Measurements from ENCODE around the gene STK32B.

Gene STK32B

DNA sequence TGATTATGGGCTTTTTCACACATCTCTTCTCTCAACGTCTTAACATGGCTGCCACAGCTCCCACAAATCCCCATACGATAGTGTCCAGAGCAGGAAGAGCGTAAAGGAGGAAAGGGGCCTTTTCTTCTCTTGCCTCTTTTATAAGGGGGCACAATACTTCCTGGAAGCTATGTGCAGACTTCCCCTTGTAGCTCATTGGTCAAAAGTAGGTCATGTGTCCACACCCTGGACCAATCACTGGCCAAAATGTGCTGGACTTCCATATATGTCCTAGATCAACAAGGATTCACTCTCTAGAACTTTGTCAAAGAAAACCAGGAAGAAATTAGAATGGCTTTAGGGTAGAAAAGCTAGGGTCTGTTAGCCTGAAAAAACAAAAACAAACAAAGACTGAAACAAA lies 26.7 kb downstream of the STK32B start:
- DNase-seq: no peak

DNA sequence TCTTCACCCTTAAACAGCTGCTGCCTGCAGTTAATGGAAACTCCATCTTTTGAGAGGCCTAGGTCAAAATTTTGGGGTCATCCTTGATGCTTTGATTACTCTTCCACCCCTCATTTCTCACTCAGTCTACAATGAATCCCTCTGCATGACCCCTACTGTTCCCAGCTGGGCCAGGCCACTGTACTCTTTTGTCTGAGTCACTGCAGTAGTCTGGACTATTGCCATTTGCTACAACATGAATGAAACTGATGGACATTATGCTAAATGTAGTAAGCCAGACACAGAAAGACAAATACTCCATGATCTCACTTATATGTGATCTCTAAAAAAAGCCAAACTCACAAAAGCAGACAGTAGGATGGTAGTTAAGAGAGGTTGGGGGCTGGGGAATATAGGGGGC lies 28.3 kb downstream of the STK32B start:
- no peak for DNase-seq

DNA sequence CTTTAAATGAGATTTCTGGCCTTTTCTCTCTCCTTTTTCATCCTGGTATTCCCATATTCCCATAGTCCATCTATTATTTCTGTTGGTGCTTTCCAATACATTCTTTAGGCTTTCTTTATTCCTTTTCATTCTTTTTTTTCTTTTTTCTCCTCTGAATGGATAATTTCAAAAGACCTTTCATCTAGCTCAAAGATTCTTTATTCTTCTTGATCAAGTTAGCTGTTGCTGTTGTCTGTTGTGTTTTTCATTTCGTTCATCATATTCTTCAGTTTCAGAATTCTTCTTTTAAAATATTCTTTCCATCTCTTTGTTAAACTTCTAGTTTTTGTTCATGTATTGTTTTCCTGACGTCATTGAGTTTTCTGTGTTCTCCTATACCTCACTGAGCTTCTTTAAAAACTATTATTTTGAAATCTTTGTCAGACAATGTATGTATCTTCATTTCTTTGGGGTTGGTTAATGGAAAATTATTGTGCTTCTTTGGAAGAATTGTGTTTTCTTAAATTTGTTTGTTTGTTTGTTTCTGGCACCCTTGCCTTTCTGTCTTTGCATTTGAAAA lies 30.2 kb downstream of the STK32B start:
- DNase-seq: no peak

DNA sequence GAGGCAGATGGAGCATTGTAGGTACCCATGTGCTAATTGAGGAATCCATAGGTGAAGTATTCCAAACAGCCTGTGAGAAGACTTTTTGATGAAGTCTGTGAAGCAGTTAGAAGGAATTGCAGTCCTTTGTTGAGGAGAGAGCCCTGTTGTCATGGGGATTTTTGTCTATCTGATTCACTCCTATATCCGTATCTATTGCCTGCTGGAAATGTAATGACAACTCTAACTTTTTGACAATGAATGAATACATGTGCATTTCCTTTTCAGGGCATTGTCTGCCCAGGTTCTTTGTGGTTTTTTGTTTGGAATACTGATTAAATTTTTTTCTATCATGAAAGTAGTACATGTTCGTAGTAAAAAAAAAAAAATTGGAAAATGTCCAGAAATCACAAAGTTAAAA lies 31.1 kb downstream of the STK32B start:
- no peak for DNase-seq

DNA sequence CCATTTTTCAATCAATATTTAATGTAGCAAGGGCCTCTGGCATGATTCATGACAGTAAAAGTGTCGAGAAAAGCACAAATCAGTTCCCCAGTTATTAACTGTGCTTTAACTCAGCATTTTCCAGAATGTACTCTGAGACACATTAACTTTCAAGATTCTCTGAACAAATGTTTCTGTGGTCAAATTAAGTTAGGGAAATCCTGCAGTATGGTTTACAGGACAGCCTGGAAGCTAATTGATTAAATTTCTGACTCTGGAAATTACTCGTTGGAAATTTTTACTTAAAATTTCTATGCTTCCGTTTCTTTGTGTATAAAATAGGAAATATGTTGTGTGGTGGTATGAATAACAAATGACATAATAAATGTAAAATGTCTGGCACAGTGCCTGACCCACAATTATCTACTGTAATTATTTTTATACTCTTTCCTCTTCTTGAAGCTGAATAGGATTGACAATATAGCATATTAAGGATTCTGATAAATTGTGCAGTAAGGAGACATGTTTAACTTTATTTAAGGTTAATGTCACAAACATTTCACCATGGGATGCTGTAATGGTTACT lies 33.7 kb downstream of the STK32B start:
- no peak for DNase-seq

DNA sequence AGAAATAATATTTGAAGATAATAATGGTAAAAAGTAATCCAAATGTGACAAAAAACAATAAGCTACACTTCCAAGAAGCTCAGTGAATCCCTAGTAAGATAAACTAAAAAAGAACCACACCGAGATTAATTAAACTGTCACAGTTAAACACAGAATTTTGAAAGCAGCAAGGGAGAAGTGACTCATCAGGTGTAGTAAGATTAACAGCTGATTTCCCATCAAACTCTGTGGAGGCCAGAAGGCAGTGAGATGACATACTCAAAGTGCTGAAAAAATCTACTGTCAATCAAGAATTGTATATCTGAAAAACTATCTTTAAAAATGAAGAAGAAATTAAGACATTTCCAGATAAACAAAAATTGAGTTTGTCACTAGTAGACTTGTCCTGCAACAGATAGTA lies 35.3 kb downstream of the STK32B start:
- no peak for DNase-seq

DNA sequence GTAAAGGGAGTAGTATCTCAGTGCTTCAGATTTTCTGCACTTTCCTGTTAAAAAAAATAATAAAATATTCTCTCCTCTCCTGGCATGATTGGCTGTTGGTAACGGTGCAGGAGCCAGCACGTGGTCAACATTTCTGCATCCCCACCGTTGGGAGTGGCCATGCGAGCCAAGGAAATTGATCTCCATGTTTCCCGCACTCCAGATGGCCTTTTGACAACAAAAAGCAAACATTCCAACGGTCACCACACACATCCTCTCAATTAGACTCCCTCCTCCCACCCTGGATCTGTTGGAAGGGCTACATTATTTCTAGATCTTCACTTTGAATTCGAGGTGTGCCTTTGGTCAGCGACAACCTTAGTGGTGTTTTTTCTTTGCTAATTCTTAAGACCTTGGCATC lies 45.0 kb downstream of the STK32B start:
- DNase-seq: no peak

DNA sequence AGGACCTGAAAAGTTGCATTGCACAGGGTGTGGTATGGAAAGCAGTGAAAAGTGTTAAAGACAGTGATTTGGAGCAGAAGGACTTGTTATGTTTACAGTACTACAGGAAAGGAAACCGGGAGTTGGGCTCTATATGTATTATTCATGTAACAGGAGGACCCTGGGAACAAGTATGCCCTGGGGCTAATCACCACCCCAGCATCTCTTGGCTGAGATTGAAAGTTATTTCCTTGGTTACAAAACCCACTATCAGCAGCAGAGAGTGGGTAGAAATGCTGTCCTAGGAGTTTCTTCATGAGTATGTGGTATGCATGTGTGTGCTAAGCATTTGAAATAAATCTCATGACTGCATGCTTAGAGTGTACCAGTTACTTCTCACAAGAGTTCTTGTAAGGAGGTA lies 46.9 kb downstream of the STK32B start:
- no peak for DNase-seq

DNA sequence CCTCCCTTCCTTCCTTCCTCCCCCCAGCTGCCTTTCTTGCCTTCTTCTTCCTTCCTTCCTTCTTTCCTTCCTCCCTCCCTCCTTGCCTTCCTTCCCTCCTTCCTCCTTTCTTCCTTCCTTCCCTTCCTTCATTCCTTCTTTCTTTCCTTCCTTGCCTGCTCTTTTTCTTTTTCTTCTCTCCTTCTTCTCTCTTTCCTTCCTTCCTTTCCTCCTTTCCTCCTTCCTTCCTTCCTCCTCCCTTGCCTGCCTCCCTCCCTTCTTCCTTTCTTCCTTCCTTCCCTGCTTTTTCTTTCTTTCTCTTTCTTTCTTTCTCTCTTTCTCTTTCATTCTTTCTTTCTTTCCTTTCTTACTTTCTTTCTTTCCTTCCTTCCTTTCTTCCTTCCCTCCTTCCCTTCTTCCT lies 49.1 kb downstream of the STK32B start:
- no peak for DNase-seq

DNA sequence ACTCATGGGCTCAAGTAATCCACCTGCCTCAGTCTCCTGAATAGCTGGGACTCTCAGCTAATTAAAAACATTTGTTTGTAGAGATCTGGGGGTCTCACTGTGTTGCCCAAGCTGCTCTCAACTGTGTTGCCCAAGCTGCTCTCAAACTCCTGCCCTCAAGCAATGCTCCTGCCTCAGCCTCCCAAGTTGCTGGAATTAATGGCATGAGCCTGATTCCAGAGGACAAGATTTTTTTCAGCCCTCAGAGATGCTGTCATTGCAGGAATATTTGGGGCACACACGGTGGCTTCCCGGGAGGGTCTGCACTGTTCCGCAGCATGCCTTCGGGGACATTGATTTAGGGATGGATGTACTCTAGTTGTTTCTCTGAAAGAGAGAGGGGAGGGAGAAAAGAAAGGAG lies 49.7 kb downstream of the STK32B start:
- DNase-seq: no peak

DNA sequence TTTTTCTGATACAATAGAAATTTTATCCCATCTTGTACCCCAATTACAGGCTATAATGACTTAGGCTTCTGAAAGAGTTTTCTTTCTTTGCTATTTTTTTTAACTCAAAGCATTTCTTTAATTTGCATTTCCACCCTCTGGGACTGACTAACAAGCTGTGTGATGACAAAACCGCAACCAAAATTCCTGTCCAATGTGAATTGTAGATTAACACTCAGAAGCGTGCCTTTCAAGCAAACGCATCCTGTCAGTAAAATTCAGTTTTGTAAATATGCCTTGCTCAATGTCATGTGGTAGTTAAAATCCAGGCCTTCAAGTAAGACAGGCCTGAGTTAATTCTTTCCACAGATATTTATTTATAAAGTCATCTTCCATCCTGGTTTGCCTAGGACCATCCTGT lies 50.3 kb downstream of the STK32B start:
- DNase-seq: no peak

DNA sequence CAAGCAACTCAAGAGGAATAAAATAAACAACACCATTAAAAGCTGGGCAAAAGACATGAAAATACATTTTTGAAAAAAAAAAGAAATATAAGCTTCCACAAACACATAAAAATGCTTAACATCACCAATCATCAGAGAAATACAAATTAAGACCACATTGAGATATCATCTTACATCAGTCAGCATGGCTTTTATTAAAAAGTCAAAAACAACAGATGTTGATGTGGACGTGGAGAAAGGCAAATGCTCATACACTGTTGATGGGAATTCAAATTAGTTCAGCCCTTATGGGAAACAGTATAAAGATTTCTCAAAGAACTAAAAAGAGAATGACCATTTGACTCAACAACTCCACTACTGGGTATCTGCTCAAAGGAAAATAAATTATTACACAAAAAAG lies 59.6 kb downstream of the STK32B start:
- DNase-seq: no peak

DNA sequence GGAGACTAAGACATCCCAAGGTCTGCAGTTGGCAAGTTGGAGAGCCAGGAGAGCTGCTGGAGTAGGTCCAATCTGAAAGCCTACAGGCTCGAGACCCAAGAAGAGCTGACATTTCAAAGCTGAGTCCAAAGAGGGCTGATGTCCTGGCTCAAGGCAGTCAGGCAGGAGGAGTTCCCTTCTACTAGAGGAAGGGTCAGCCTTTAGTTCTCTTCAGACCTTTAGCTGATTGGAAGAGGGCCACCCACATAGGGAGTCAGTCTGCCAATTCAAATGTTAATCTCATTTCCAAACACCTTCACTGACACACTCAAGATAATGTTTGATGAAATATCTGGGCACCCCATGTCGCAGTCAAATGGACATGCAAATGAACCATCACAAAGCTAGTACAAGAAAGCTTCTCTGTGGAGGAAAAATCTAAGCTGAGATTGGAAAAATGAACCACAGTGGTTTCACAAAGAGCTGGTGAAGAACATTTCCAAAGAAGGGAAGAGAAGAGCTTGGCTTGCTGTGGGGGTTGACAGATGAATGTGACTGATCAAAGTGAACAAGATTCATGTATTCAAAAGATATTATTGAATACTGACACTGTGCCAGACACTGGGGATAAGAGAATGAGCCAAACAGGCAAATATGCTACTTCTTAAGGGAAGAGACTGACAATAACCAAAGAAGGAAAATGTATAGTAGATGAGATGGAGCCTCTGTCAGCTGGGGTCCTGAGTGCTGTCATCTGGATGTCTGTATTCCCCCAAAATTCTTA lies 61.2 kb downstream of the STK32B start:
- DNase-seq: no peak

DNA sequence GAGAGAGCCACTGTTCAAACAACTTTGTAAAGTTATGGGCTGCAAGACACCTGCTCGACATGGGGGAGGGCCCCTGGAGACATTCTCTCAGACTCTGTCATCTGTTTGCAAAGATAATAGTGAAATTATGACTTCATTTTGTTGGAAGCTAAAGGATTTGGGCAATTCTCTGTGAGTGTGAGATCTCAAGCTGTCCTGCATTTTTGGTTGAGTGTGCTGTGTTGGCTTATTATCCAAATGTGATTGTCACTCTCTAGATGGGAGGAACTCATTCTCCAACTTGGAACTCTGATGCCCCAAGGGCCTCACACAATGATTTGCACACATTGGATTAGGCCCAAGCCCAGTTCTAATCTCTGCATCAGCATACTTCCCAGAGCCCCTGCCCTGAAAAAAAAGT lies 63.7 kb downstream of the STK32B start:
- DNase-seq: no peak

DNA sequence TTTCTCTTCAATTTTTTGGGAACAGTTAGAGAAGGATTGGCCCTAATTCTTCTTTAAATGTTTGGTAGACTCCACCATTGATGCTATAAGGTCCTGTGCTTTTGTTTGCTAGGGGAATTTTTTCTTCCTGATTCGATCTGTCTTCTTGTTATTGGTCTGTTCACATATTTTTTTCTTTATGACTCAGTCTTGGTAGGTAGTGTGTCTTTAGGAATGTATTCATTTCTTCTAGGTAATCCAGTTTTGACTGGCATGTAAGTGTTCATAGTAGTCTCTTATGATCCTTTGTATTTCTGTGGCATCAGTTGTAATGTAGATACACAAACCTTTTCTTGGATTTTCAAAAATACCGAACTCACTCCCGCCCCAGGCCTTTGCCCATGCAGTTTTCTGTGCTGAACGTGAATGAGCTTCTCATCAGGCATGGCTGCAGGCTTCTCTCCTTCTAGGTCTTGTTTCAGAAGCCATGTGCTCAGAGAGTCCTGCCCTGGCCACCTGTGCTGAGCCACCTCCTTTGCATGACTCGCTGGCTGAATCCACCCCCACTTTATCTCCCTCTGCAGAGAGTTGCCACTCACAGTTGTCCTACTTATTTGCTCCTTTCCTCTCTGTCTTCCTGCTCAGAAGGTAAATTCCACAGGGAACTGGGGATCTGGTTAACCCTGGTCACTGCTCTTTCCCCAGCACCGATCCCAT lies 67.0 kb downstream of the STK32B start:
- no peak for DNase-seq

DNA sequence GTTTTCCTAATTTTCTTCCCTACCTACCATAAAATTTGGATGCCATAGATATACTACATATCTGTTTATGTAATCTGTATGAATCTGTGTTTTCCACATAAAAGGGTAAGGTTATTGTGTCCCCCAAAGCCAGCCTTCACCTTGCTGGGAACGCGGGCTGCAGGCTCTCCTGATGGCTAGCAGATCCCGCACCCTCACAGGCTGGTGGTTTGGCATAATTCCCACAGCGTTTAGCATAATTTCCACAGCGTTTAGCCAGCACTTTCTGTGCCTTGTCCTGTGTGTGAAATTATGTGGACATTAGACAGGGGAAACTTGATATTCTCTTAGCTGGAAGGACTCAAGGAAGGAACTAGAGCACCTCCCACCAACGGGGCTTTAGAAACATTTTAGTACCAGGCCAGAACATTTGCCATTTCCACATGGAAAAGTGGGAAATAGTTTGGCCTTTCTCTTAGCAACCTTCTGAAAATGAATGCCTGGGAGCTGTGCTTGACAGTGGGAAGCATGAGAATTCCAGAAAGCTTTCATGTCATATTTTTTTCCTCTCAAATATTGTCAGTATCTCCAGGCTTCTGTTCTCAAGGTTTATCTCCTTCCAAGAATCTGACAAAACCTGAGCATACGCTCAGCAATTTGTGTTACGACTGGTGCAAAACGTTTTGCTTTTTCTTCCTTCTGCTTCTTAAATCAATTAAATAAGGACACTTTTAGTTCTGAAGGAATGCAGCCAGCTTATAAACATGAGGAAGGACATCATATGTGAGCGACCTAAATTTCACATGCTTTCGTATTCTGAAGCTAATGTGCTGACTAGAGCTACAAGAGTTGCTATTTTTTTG lies 67.9 kb downstream of the STK32B start:
- no peak for DNase-seq

DNA sequence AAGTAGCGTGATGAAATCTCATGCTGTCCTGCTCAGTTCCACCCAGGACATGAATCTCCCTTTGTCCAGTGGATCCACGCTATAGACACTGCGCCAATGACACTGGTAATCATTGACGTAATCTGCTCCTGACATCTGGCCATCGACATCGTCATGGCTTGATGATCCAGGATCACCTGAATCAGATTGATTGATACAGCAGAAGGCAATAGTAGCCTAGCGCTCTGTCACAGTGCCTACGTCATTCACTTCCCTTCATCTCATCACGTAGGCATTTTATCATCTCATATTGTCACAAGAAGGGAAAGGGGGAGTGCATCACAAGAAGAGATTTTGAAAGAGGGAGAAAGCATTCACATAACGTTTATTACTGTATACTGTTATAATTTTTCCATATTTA lies 68.8 kb downstream of the STK32B start:
- DNase-seq: no peak

DNA sequence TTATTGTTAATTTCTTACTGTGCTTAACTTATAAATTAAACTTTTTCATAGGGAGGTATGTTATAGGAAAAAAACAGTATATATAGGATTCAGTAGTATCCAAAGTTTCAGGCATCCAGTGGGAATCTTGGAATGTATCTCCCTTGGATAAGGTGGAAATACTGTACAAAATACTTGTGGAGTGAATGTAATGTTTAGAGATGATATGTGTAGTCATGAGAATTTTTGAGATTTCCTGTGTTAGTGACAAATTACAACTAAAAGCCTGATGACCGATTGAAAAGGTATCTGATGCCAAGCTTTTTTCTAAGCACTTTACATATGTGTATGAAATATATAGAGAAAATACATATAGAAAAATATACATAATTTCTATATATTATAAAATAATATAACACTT lies 69.2 kb downstream of the STK32B start:
- no peak for DNase-seq

DNA sequence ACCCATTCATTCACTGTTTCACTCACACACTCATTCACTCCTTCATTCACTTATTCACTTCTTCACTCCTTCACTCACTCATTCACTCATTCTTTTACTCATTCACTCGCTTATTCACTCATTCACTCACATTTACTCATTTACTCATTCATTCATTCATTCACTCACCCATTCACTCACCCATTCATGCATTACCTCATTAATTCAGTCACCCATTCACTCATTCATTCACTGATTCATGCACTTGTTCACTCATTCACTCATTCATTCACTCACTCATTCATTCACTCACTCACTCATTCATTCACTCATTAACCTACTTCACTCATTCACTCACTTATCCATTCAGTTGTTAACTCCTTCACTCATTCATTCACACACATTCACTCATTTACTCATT lies 70.8 kb downstream of the STK32B start:
- DNase-seq: no peak

DNA sequence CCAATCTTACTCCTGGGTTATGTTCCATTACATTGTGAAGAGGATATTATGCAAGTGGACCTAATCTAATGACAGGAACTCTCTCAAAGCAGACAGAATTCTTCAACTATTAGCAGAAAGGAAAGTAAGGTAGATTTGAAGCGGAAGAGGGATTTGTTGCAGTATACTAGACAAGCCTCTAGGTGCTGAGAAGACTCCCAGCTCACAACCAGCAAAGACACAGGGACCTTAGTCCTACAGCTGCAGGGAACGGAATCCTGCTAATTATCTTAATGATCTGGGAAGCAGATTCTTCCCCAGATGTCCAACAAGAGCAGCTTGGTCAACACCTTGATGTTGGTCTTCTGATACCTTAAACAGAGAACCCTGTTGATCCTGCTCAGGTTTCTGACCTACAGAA lies 73.6 kb downstream of the STK32B start:
- no peak for DNase-seq

DNA sequence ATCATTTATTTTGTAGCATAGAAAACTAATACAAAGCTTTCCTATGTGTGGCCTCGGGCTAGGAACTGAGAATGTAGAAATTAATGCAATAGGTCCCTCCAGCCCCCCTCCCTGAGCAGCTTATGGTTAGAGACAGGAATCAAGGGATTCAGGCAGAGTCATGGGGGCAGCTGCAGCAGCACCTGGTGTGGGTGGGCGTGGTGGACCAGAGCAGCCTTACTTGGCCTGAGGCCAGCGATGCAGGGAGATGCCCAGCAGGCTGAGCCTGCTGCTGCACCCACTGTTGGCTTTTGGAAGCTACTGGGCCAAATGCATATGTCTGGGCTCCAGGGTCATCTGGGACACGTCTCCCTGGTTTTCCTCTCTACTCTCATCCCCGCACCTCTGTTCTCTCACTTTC lies 74.0 kb downstream of the STK32B start:
- DNase-seq: no peak

DNA sequence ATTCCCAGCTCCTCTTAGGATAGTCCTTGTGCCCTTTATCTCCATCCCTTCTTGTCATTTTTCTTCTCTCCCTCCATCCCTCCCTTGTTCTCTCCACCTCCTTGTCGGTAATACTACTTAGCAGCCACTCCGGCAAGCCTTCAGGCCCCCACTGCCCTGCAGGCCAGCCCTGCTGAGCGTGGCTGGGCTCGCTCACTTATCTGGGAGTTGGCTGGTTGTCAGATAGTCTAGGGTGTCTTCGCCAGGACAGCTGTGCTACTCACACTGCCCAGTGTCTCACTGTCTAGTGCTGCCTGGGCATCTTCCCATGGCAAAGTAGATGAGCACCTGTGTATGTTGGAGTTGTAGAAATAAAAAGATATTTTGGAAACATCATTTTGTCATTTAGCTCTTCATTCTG lies 75.0 kb downstream of the STK32B start:
- no peak for DNase-seq

DNA sequence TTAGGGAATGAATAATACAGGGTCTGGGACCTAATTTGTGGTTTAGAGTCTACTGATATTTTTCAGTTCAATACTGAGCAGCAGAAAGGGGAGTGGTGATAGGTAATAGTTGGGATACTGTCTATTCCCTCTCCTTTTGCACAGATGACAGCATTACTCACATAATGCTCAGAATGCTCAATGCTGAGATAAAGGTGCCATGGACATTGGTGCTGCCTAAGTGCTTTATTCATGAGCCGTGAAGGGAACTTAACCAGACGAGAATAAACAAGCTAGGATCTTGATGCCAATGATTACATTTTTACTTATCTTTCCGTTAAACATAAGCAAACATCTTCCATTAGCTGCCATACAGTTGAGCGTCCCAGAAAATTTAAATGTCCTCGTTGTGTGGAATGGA lies 75.6 kb downstream of the STK32B start:
- no peak for DNase-seq
